ENCODE results near the gene PLD5.
"Not testable (repeated sequence)": the region's sequence is repeated elsewhere in the genome, so short reads cannot be mapped to it uniquely, and the experiment has no call there.

DNA sequence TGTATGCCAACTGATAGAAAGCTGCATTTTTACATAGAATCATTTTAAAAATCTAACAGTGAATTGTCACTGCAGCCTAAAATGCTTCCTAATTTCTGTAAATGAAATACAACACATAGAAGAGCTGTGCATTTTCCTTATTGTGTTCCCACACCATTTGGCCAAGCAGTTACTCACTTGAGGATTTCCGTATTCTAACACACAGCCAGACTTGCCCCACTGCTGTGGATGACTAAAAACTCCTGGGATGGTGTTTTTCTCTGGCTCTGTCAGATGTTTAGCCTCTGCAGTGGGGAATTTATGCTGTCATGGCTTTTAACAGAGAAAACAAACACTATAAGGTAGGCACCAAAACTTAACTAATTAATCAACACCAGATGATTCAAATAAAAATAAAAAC, 209.6 kb downstream of the PLD5 start:
- TF ChIP-seq, protein P1, sequence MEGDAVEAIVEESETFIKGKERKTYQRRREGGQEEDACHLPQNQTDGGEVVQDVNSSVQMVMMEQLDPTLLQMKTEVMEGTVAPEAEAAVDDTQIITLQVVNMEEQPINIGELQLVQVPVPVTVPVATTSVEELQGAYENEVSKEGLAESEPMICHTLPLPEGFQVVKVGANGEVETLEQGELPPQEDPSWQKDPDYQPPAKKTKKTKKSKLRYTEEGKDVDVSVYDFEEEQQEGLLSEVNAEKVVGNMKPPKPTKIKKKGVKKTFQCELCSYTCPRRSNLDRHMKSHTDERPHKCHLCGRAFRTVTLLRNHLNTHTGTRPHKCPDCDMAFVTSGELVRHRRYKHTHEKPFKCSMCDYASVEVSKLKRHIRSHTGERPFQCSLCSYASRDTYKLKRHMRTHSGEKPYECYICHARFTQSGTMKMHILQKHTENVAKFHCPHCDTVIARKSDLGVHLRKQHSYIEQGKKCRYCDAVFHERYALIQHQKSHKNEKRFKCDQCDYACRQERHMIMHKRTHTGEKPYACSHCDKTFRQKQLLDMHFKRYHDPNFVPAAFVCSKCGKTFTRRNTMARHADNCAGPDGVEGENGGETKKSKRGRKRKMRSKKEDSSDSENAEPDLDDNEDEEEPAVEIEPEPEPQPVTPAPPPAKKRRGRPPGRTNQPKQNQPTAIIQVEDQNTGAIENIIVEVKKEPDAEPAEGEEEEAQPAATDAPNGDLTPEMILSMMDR (IDR thresholded peaks at IDR 0.05; ENCODE audit: extremely low read depth in 1 of 2, insufficient read depth in 1 of 2, low read depth in 1 of 2, low read length in 2 of 2) = not testable (repeated sequence)
- TF ChIP-seq POLR2AphosphoS5 (IDR thresholded peaks at IDR 0.05; ENCODE audit: insufficient read depth, low read depth, low read length); POLR2A (IDR thresholded peaks at IDR 0.05; ENCODE audit: low read depth, low read length); EZH2 (IDR thresholded peaks at IDR 0.05; ENCODE audit: borderline replicate concordance, low read depth, low read length, severe bottlenecking); MYC (IDR thresholded peaks at IDR 0.05; ENCODE audit: low read depth, low read length): not testable (repeated sequence)
- TF ChIP-seq, protein P2, sequence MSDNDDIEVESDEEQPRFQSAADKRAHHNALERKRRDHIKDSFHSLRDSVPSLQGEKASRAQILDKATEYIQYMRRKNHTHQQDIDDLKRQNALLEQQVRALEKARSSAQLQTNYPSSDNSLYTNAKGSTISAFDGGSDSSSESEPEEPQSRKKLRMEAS (IDR thresholded peaks at IDR 0.05; ENCODE audit: insufficient read depth, insufficient read length) = not testable (repeated sequence)

All from endothelial cell of umbilical vein (primary cell).